Central memory CD8-positive, alpha-beta T cell (primary cell): ENCODE results near the gene ADCY10.
"Not testable (repeated sequence)": the region's sequence is repeated elsewhere in the genome, so short reads cannot be mapped to it uniquely, and the experiment has no call there.

Experiments
- ATAC-seq: fragments of 150-1000 bp; cut with Tn5 transposase; replicated peaks from 2 replicates; pipeline ENCODE4 v1.10.0; 2022; ENCODE audit warnings: mild to moderate bottlenecking, moderate FRiP score, moderate number of reproducible peaks; ENCODE audit not compliant: poor library complexity, severe bottlenecking; ENCODE audit errors: extremely low read depth
- DNase-seq, 2 donors: peaks; one replicate each; pipeline ENCODE4 v3.0.0; 2021; ENCODE audit warnings: low spot score in 2 of 2
- H3K27ac Mint-ChIP-seq: one replicate; pipeline ENCODE4 v1.8.0; 2022; ENCODE audit warnings: low read depth, mild to moderate bottlenecking, moderate library complexity, mixed read lengths
- H3K27me3 Mint-ChIP-seq: one replicate; pipeline ENCODE4 v1.8.0; 2022; ENCODE audit warnings: mixed read lengths
- H3K36me3 Mint-ChIP-seq: one replicate; pipeline ENCODE4 v1.8.0; 2022; ENCODE audit warnings: mild to moderate bottlenecking, moderate library complexity, mixed read lengths; ENCODE audit not compliant: insufficient read depth
- H3K4me1 Mint-ChIP-seq: one replicate; pipeline ENCODE4 v1.8.0; 2022; ENCODE audit warnings: mixed read lengths
- H3K4me3 Mint-ChIP-seq: one replicate; pipeline ENCODE4 v1.8.0; 2022; ENCODE audit warnings: mild to moderate bottlenecking, moderate library complexity, mixed read lengths
- H3K9me3 Mint-ChIP-seq: one replicate; pipeline ENCODE4 v1.8.0; 2022; ENCODE audit warnings: mixed read lengths

Gene ADCY10

GRCh38 chr1:167936068-167936929, 22.4 kb upstream of the ADCY10 start, which contains the start of gene DCAF6:
DCAF6 (plus strand) TSS chr1:167936683; CDS start chr1:167936912, 229 bp downstream.
- no peaks in the 10 kb centered on the region for H3K27me3 Mint-ChIP-seq
- peaks cover 22% of the 10 kb centered on the region for H3K36me3 Mint-ChIP-seq
- DNase-seq (peak; percentile 90 to 97), ATAC-seq (peak; percentile 80)
- H3K9me3 Mint-ChIP-seq, result no peaks in the 10 kb centered on the region
- peak within 1 kb of the TSS; percentile 84 for H3K4me3 Mint-ChIP-seq
- peak within 1 kb of the TSS; percentile 91 for H3K27ac Mint-ChIP-seq
- peaks cover 32% of the 10 kb centered on the region for H3K4me1 Mint-ChIP-seq

GRCh38 chr1:167935216-167936067, 21.5 kb upstream of the ADCY10 start:
- Mint-ChIP-seq H3K9me3 (no peaks in the 10 kb centered on the region), H3K4me1 (peaks cover 32% of the 10 kb centered on the region), H3K4me3 (peak overlapping the region; percentile 84), H3K27me3 (no peaks in the 10 kb centered on the region), H3K36me3 (peaks cover 22% of the 10 kb centered on the region), H3K27ac (peak overlapping the region; percentile 91)
- DNase-seq (peak in 1 of 2 donors; percentile 28), ATAC-seq (peak; percentile 9)

- H3K4me3 Mint-ChIP-seq, result peak overlapping the region; percentile 84
- DNase-seq, result no peak
- H3K9me3 Mint-ChIP-seq, result no peaks in the 10 kb centered on the region
- H3K27me3 Mint-ChIP-seq, result no peaks in the 10 kb centered on the region
- peak overlapping the region; percentile 91 for H3K27ac Mint-ChIP-seq
- ATAC-seq, result no peak
- peaks cover 22% of the 10 kb centered on the region for H3K36me3 Mint-ChIP-seq
- peaks cover 32% of the 10 kb centered on the region for H3K4me1 Mint-ChIP-seq
These were observed 20.7 kb upstream of the ADCY10 start for GRCh38 chr1:167934426-167935215.

GRCh38 chr1:167933788-167934187, 19.9 kb upstream of the ADCY10 start:
- H3K27ac Mint-ChIP-seq, result no peak overlapping the region
- DNase-seq, result no peak
- ATAC-seq, result no peak
- H3K9me3 Mint-ChIP-seq, result no peaks in the 10 kb centered on the region
- H3K4me3 Mint-ChIP-seq, result no peak overlapping the region
- H3K4me1 Mint-ChIP-seq, result peaks cover 32% of the 10 kb centered on the region
- H3K27me3 Mint-ChIP-seq, result no peaks in the 10 kb centered on the region
- peaks cover 22% of the 10 kb centered on the region for H3K36me3 Mint-ChIP-seq

- ATAC-seq, result no peak
- no peak overlapping the region for H3K4me3 Mint-ChIP-seq
- H3K27ac Mint-ChIP-seq, result no peak overlapping the region
These were observed 15.8 kb upstream of the ADCY10 start for GRCh38 chr1:167929725-167930124.

GRCh38 chr1:167928919-167929318, 15.0 kb upstream of the ADCY10 start:
- H3K27ac Mint-ChIP-seq, H3K9me3 Mint-ChIP-seq, ATAC-seq, H3K4me3 Mint-ChIP-seq, H3K27me3 Mint-ChIP-seq, H3K36me3 Mint-ChIP-seq, DNase-seq: not testable (repeated sequence)
- H3K4me1 Mint-ChIP-seq, result peaks cover 12% of the 10 kb centered on the region

More at GRCh38 chr1:167929725-167930124, 15.8 kb upstream of the ADCY10 start:
- Mint-ChIP-seq H3K36me3 (peaks cover 2% of the 10 kb centered on the region), H3K4me1 (peaks cover 18% of the 10 kb centered on the region), H3K9me3 (no peaks in the 10 kb centered on the region), H3K27me3 (no peaks in the 10 kb centered on the region)
- DNase-seq, result no peak

GRCh38 chr1:167928457-167928852, 14.5 kb upstream of the ADCY10 start:
- Mint-ChIP-seq H3K27ac (no peak overlapping the region), H3K27me3 (no peaks in the 10 kb centered on the region), H3K9me3 (no peaks in the 10 kb centered on the region), H3K4me1 (peaks cover 8% of the 10 kb centered on the region), H3K4me3 (no peak overlapping the region), H3K36me3 (peaks cover 2% of the 10 kb centered on the region)
- DNase-seq (no peak), ATAC-seq (no peak)

GRCh38 chr1:167927046-167927754, 13.3 kb upstream of the ADCY10 start:
- Mint-ChIP-seq H3K36me3 (peaks cover 2% of the 10 kb centered on the region), H3K27ac (no peak overlapping the region), H3K27me3 (no peaks in the 10 kb centered on the region), H3K4me3 (no peak overlapping the region), H3K4me1 (peaks cover 19% of the 10 kb centered on the region), H3K9me3 (no peaks in the 10 kb centered on the region)
- no peak for ATAC-seq
- DNase-seq, result no peak

- Mint-ChIP-seq H3K4me3 (no peak overlapping the region), H3K27me3 (no peaks in the 10 kb centered on the region), H3K4me1 (peaks cover 22% of the 10 kb centered on the region), H3K9me3 (no peaks in the 10 kb centered on the region), H3K36me3 (peaks cover 4% of the 10 kb centered on the region), H3K27ac (no peak overlapping the region)
- DNase-seq, result no peak
- no peak for ATAC-seq
These were observed 12.6 kb upstream of the ADCY10 start for GRCh38 chr1:167926486-167926997.

GRCh38 chr1:167924543-167925231, 10.8 kb upstream of the ADCY10 start:
- ATAC-seq, result no peak

GRCh38 chr1:167924102-167924501, 10.2 kb upstream of the ADCY10 start:
- DNase-seq (no peak), ATAC-seq (no peak)
- no peak overlapping the region for H3K4me3 Mint-ChIP-seq
- peaks cover 8% of the 10 kb centered on the region for H3K36me3 Mint-ChIP-seq
- peaks cover 22% of the 10 kb centered on the region for H3K4me1 Mint-ChIP-seq
- H3K27me3 Mint-ChIP-seq, result no peaks in the 10 kb centered on the region
- H3K27ac Mint-ChIP-seq, result no peak overlapping the region
- no peaks in the 10 kb centered on the region for H3K9me3 Mint-ChIP-seq

More at GRCh38 chr1:167924543-167925231, 10.8 kb upstream of the ADCY10 start:
- no peak for DNase-seq
- H3K9me3 Mint-ChIP-seq, result no peaks in the 10 kb centered on the region
- H3K27ac Mint-ChIP-seq, result no peak overlapping the region
- H3K4me3 Mint-ChIP-seq, result no peak overlapping the region
- H3K4me1 Mint-ChIP-seq, result peaks cover 22% of the 10 kb centered on the region
- H3K36me3 Mint-ChIP-seq, result peaks cover 6% of the 10 kb centered on the region
- no peaks in the 10 kb centered on the region for H3K27me3 Mint-ChIP-seq
